ENCODE data around the gene CLTA.
A peak's percentile ranks its signal among the peaks of the same experiment; 100 is the strongest.
"Not testable (repeated sequence)": the region's sequence is repeated elsewhere in the genome, so short reads cannot be mapped to it uniquely, and the experiment has no call there.

CLTA gene

DNA sequence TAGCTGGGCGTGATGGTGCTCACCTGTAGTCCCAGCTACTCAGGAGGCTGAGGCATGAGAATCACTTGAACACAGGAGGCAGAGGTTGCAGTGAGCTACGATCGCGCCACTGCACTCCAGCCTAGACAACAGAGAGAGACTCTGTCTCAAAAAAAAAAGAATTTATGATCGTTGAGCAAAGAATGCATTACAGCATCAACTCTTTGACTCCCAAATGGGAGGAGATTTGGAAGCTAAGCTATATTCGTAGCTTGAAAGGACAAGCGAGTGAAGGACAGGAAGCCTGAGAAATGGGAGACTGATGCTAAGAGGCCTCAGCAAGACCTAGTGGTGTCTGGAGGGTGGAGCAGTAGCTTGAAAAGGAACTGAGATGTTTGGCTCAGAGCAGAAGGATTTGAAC lies 31.8 kb upstream of the CLTA start:
- no peak for DNase-seq (ENCODE audit: low read depth in 2 of 2)

DNA sequence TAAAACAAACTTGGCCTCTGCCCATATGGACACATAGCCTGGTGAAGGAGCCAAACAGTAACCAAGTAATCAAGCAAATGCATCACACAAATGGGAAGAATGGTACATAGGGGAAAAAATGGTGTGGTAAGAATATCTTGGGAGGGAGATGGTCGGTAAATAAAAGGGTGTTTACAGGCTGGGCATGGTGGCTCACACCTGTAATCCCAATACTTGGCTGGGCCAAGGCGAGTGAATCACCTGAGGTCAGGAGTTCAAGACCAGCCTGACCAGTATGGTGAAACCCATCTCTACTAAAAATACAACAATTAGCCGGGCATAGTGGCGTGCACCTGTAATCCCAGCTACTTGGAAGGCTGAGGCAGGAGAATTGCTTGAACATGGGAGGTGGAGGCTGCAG lies 31.2 kb upstream of the CLTA start:
- not testable (repeated sequence) for DNase-seq (ENCODE audit: low read depth in 2 of 2)

DNA sequence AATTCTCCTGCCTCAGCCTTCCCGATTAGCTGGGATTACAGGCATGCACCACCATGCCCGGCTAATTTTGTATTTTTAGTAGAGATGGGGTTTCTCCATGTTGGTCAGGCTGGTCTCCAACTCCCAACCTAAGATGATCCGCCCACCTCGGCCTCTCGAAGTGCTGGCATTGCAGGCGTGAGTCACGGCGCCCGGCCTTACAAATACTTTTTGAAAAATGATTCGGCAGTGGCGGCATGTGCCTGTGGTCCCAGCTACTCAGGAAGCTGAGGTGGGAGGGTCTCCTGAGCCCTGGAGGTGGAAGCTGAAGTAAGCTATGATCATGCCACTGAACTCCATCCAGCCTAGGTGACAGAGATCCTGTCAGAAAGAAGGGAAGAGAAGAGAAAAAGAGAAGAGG lies 30.6 kb upstream of the CLTA start:
- not testable (repeated sequence) for DNase-seq (ENCODE audit: low read depth in 2 of 2)

DNA sequence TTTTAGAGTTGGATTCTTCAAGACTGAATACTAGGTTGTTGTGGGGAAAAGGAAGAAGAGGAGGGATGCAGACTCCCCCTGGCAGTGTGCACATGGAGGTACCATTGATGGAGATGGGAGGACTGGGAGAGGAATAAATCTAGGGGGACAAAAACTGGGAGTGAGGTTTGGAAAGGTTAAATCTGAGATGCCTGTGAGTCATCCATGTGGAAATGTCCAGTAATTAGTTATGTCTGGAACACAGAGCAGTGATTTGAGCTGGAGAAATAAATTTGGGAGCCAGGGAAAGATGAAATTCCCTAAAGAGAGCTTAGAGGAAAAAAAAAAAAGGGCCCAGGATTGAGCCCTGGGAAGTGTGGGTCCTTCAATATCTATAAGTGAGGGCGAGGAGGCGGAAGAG lies 29.5 kb upstream of the CLTA start:
- no peak for DNase-seq (ENCODE audit: low read depth in 2 of 2)

DNA sequence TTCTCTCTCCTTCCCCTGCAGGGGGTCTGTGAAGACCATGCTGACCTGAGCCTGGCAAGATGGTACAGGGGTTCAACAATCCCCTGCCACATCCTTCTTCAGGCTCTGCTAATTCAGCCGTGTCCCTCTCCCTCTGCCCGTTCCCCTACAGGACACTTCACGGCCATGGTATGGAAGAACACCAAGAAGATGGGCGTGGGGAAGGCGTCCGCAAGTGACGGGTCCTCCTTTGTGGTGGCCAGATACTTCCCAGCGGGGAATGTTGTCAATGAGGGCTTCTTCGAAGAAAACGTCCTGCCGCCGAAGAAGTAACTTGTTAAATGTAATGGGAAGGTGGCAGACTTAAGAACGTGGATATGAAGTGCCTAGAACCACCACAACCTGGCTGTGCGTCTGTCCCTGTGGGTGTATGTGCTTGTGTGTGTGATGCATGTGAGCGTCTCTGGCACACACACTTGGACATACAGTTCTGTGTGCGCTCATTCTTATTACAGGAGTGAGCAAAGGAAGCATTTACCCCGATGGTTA lies 28.4 kb upstream of the CLTA start:
- DNase-seq (ENCODE audit: low read depth in 2 of 2): no peak

DNA sequence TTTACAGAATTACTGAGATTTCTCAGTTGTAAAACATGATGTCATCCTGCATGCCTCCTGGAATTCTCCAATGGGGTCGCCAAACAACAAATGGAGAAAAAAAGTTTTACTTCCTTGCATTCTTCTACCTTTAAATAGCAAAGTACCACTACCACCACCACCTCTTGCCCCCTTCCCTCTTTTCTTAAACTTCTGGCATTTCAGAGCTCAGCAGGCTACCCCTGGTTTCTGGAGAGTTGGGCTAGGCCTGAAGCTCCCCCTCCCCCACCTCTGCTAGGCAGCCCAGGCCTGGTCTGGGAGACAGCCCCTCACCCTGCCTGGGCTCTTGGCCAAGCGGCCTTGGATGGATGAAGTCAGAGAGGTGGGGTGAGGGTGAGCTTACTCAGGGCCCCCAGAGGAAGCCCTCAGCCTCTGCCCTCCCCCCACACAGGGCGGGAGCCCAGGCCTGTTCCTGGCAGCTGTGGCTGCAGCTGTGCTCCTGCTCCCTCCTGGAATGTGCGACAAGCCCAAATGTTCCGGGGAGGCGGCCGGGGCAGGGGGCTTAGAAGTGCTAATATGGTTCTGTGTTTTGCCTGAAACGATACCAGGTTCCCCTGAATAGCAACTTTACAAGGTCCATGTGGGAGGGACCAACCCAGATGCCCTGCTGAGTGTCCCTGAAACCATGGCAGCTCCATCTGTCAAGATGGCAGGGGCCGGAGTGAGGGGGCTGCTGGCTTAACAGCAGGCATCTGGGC lies 27.5 kb upstream of the CLTA start:
- no peak for DNase-seq (ENCODE audit: low read depth in 2 of 2)

DNA sequence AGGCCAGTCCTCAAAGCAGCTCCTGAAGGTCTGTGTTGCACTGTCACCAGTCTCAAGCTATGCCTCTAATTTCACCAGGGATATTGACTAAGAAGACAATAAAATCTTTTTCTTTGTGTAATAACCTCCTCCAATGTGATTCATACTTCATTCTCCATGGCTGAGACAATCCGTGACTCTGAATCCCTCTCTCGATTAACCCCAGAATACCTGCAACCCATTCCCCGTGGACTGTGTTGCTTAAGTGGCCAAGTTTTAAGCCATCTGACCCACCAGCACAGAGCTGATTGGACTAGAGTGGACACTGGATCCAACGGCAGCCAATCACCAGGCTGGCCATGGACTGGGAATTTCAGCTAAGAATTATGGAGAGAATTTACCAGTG lies 26.9 kb upstream of the CLTA start:
- no peak for DNase-seq (ENCODE audit: low read depth in 2 of 2)

DNA sequence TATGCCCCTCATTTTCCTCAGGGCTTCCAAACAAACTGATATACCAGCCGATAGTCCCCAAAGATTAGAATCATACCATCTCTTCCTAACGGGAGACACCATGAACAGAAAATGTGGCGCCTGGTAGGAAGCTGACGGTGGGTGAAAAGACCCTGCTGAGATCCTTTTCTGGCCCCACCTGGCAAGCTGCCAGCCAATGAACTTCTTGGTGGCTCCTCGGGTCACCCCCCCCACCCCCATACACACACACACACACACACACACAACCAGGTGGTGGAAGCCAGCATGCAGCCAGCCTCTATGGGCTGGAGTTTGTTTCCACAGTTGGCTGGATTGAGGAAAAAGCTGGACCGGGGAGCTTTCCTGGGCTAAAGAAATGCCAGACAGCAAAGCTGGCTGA lies 26.3 kb upstream of the CLTA start:
- DNase-seq (ENCODE audit: low read depth in 2 of 2): no peak

DNA sequence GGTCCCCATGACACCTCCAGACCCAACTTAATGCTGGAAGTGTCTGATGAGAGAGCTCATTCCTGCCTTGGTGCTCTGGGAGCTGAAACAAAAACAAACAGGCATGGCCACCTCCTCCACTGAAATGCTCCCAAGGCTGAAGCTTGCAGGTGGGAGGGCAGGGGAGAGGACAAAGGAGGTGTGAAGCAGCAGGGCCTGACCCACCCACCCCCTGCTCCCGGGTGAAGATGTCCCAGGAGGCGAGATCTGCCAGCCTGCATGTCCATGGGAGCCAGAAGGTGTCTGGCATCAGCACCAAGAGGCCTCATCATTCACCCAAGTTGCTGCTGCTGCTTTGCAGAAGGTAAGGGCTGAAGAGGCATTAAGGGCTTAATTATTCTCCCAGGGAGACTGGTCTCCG lies 25.7 kb upstream of the CLTA start:
- DNase-seq (ENCODE audit: low read depth in 2 of 2): no peak

DNA sequence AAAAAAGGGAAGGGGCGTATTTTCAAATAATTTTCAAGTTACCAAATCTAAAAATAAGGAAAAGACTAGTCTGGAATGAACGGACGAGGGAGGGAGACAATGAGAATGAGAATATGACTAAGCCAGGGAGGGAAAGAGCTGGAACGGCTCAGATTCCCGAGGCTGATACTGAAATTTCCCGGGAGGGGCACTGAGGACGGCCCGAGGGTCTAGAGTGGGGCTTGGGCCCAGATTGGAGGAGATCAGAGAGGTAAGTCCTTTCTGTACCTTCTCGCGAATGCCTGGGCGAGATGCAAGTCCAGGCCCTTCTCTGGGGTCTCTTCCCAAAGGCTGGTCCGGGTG lies 24.9 kb upstream of the CLTA start:
- DNase-seq (ENCODE audit: low read depth in 2 of 2): no peak

DNA sequence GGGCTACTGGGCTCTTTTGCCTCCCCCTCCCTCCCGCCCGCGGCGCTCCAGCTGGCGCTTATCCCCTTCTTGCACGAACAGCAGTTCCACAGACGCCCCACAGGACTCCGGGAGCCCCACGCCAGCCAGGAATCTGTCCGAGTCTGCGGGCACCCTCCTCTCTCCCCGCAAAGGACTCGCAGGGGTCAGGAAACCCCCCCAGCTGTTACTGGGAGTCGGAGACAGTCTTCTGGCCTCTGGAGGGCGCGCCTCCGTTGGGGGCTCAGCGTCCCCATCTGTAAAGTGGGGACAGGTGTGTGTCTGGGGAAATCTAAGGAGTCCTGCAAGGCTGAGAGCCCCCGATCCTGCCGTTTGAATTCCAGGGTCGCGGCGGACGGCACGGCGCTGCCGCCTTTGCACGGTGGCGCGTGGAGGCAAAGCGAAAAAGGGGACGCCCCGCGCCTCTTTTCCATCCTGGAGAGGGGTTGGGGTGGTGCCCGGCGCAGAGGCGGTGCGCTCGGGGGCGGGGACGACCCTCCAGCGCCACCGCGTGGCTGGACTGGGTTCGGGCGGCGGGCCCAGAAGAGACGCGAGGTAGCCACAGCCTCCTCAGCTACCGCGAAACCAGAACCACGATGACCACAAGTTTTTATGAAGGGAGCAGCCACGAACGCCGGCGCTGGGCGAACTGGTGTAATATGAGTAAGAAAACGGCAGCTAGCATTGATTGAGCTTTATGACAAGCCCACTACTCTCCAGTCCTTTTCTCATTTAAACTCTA lies 24.4 kb upstream of the CLTA start:
- DNase-seq (ENCODE audit: low read depth in 2 of 2): peak; percentile 64 to 68

DNA sequence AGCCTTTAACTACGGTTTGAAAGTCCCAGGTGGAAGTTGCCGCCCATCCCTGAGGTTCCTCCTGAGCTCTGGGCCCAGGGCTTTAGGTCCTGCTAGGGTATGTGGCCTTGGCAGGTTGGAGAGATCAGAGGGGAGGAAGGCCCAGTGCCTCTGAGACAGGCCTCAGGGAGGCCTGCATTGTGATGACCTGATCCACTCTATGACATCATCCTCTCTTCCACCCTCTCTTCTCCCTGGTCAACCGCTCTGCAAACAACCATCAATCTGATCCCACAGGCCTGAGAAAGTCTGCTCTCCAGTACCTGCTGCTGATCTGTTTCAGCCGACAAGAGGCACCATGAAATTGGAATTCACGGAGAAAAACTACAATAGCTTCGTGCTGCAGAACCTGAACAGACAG lies 21.6 kb upstream of the CLTA start, which contains the start of gene CCIN:
CCIN (plus strand) TSS at position 223 of the 400 bp plus-strand sequence; CDS start at position 338, 115 bp downstream.
- no peak for DNase-seq (ENCODE audit: low read depth in 2 of 2)

DNA sequence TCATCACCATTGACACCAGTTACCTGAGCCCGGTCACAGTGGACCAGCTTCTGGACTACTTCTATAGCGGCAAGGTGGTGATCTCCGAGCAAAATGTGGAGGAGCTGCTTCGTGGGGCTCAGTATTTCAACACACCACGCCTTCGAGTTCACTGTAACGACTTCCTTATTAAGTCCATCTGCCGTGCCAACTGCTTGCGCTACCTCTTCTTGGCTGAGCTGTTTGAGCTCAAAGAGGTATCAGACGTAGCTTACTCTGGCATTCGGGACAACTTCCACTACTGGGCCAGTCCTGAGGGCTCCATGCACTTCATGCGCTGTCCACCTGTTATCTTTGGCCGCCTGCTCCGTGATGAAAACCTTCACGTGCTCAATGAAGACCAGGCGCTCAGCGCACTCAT lies 21.0 kb upstream of the CLTA start:
- DNase-seq (ENCODE audit: low read depth in 2 of 2): no peak

DNA sequence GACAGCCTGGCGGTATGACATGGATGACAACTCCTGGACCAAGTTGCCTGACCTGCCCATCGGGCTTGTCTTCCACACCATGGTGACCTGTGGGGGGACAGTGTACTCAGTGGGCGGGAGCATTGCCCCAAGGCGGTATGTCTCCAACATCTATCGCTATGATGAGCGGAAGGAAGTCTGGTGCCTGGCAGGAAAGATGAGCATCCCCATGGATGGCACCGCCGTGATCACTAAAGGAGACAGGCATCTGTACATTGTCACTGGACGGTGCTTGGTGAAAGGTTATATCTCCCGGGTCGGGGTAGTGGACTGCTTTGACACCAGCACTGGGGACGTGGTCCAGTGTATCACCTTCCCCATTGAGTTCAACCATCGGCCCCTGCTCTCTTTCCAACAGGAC lies 20.2 kb upstream of the CLTA start:
- DNase-seq (ENCODE audit: low read depth in 2 of 2): no peak

DNA sequence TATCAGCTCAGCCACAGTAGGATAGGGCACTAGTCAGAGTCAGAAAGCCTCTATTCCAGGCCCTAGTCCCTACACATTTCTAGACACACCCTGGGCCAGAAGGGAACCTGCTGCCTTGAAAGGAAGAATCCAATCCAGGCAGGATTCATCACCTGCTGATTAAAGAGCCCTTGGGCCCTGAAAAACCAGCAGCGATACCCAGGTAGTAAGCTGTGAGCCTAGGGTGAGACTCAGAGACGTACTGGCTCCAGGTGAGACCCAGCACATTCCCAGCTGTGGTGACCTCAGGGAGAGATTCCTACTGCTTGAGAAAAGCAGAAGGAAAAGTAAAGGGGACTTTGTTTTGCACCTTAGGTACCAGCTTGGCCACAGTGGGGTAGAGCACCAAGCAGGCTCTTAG lies 16.9 kb upstream of the CLTA start:
- DNase-seq (ENCODE audit: low read depth in 2 of 2): no peak

DNA sequence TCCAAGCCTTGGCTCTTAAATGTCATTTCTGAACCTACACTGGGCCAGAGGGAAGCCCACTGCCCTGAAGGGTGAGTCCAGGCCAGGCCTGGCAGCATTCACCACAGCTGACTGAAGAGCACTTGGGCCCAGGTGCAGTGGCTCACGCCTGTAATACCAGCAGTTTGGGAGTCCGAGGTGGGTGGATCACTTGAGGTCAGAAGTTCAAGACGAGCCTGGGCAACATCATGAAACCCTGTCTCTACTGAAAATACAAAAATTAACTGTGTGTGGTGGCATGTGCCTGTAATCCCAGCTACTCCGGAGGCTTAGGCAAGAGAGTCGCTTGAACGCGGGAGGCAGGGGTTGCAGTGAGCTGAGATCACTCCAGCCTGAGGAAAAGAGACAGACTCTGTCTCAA lies 16.4 kb upstream of the CLTA start:
- DNase-seq (ENCODE audit: low read depth in 2 of 2): no peak

DNA sequence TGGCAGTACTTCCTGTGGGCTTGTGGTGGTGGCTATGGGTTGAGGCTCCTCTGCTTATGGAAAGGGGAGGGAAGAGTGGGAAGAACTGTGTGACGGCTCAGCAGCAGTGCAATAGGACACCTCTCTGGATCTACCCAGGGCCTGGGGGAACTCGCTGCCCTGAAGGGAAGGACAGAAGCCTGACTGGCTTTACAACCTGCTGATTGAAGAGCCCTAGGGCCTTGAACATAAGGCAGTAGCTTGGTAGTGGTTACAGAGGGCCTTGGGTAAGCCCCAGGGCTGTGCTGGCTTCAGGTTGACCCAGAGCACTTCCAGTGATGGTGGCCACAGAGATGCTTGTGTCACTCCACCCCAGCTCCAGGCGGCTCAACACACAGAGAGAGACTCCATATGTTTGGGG lies 16.0 kb upstream of the CLTA start:
- no peak for DNase-seq (ENCODE audit: low read depth in 2 of 2)

DNA sequence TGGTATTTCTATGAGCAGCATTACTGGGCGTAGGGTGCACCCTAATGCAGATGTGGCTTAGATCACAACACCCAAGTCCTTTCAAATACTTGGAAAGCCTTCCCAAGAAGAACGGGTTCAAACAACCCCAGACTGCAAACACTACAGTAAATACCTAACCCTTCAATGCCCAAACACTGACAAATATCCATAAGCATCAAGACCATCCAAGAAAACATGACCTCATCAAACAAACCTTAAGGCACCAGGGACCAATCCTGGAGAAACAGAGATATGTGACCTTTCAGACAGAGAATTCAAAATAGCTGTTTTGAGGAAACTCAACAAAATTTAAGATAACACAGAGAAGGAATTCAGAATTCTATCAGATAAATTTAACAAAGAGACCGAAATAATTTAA lies 15.5 kb upstream of the CLTA start:
- DNase-seq (ENCODE audit: low read depth in 2 of 2): not testable (repeated sequence)

DNA sequence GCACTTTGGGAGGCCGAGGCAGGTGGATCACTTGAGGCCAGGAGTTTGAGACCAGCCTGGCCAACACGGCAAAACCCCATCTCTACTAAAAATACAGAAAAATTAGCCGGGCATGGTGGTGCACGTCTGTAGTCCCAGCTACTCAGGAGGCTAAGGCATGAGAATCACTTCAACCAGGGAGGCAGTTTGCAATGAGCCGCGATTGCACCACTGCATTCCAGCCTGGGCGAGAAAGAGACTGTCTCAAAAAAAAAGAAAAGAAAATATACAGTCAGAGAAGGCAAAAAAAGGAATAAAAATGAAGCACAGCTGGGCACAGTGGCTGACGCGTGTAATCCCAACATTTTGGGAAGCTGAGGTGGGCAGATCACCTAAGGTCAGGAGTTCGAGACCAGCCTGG lies 14.2 kb upstream of the CLTA start:
- DNase-seq (ENCODE audit: low read depth in 2 of 2): not testable (repeated sequence)

DNA sequence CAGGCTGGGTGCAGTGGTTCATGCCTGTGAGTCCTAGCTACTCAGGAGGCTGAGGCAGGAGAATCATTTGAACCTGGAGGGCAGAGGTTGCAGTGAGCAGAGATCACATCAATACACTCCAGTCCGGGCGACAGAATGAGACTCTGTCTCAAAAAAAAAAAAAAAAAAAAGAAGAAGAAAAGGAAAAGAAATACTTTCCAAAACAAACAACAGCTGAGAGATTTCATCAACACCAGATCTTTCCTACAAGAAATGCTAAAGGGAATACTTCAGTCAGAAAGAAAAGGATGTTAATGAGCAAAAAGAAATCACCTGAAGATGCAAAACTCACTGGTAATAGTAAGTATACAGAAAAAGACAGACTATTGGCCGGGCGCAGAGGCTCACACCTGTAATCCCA lies 13.2 kb upstream of the CLTA start:
- DNase-seq (ENCODE audit: low read depth in 2 of 2): no peak

DNA sequence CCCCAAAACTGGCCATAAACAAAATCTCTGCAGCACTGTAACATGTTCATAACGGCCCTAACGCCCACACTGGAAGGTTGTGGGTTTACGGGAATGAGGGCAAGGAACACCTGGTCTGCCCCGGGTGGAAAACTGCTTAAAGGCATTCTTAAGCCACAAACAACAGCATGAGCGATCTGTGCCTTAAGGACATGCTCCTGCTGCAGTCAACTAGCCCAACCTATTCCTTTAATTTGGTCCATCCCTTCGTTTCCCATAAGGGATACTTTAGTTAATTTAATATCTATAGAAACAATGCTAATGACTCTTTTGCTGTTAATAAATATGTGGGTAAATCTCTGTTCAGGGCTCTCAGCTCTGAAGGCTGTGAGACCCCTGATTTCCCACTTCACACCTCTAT lies 10.5 kb upstream of the CLTA start:
- DNase-seq (ENCODE audit: low read depth in 2 of 2): not testable (repeated sequence)

DNA sequence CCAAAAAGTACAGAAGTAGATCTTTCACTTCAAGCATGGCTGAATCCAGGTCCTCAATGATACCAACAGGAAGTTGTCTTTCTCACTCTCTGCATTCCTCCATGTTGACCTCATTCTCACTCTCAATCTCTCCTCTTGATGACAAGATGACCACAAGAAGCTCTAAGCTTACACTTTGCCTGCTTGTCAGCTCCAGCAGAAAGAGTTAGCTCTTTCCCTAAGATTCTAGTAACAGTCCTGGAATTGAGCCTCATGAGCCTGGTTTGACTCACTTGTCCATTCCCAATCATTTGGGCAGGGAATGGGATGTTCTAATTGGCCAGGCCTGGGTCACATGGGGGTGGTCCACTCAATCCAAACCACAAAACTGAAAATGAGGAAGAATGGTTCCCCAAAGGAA lies 3.3 kb upstream of the CLTA start:
- DNase-seq (ENCODE audit: low read depth in 2 of 2): no peak

DNA sequence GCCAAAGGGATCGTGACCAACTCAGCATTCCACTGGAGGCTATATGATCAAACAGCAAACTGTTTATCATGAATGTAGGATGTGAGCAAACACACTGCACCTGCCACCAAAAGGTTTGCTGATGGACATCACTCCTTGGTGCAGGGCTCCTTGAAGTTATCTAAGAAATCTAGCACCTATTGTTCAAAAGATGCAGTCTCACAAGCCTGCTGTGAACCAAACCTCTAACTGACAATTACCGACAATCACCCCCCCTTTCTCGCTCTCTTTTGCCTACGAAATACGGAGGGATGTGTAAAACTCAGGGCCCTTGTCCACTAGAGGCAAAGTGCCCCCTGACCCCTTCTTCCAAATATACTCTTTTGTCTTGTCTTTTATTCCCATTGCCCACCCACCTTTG lies 2.5 kb upstream of the CLTA start:
- DNase-seq (ENCODE audit: low read depth in 2 of 2): no peak
